Left lung (tissue), 10 donors: ENCODE measurements around the gene EPHA2. TPM values are rescaled to one million over a fixed set of nuclear protein-coding genes. Genes with fewer than 3 reads are reported as not detected.

Source experiments
- ATAC-seq: fragments of 200-7000 bp; cut with Tn5 transposase; one replicate; pipeline ENCODE4 v1.9.1; 2020; ENCODE audit warnings: moderate library complexity
- DNase-seq, 4 donors: peaks; one replicate each; pipeline ENCODE4 v3.0.0-alpha.2; 2013 to 2020
- H3K27ac ChIP-seq, 2 donors: fragments of 200-600 bp; sonication (generic) in 1 of 2; one replicate each; pipeline versions ENCODE4 v1.5.0 to v1.8.0; 2020 to 2021
- H3K27me3 ChIP-seq, 2 donors: fragments of 200-600 bp; sonication (generic) in 1 of 2; one replicate each; pipeline versions ENCODE4 v1.5.0 to v1.8.0; 2020 to 2021
- H3K36me3 ChIP-seq, 2 donors: fragments of 200-600 bp; sonication (generic) in 1 of 2; one replicate each; pipeline versions ENCODE4 v1.5.0 to v1.8.0; 2020 to 2021
- H3K4me1 ChIP-seq, 2 donors: fragments of 200-600 bp; one replicate each; pipeline ENCODE4 v1.8.0; 2021
- H3K4me3 ChIP-seq, 2 donors: fragments of 200-600 bp; sonication (generic) in 1 of 2; one replicate each; pipeline versions ENCODE4 v1.5.0 to v1.8.0; 2020 to 2021; ENCODE audit warnings: mild to moderate bottlenecking in 1 of 2
- H3K9me3 ChIP-seq, 2 donors: fragments of 200-600 bp; sonication (generic) in 1 of 2; one replicate each; pipeline versions ENCODE4 v1.5.0 to v1.8.0; 2020 to 2021
- intact Hi-C, 2 donors: fragments of 100-400 bp; cut with DNase I; formaldehyde crosslinking; loops; one replicate each; pipeline versions ENCODE4 v1.11.2 to v1.14.2; 2022
- polyA plus RNA-seq, 6 donors: library from polyadenylated mRNA; unstranded; fragments of 120-200 nt; gene quantifications; one replicate each; pipeline ENCODE4 v1.2.1, GENCODE V29; 2013; ENCODE audit not compliant: insufficient read length in 6 of 6
- total RNA-seq, 2 donors: library from RNA; stranded (reverse); fragmentation: NEBNext Ultra II Directional; extraction: Animal tissue kit (Norgen Biotek cat#: 25700); gene quantifications; one replicate each; pipeline ENCODE4 v1.2.1, GENCODE V29; 2021
- TF ChIP-seq, protein P1 (sequence below), 2 donors: fragments of 200-600 bp; sonication (generic) in 1 of 2; IDR thresholded peaks; one replicate each; pipeline versions ENCODE4 v1.5.0 to v1.8.0; 2021; ENCODE audit warnings: antibody characterized with exemption in 2 of 2
- donor health status: DM: no; HTN: yes; CAD: no.
- donor health status: DM: no; HTN: no; CAD: no.

The EPHA2 gene
- total and polyA plus RNA-seq, 8 donors = 12.6 to 62.6 (median 33.9) TPM

DNA sequence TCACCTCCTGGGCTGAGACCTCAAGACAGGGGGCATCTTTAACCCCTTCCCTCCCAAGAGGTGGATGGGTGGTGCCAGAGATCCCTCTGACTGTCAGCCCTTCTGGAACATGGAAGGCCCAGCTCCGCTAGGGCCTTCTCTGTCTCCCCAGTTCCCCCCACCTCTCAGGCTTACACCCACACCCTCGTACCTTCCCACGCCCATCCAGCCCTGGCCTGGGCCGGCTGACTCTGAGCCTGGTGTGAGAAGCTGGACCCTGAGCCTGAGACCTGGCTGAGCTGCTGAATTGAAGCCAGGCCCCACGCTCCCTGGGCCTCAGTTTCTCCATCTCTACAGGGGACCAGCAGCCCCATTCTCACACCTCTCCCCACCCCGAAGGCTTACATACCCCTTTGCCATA lies 5.4 kb downstream of the EPHA2 start:
- Histone ChIP-seq H3K27me3 (peaks cover 0 to 16% of the 10 kb centered on the region in 2 donors), H3K27ac (no peak overlapping the region), H3K9me3 (no peaks in the 10 kb centered on the region), H3K4me1 (peaks cover 47 to 74% of the 10 kb centered on the region in 2 donors), H3K36me3 (peaks cover 0 to 31% of the 10 kb centered on the region in 2 donors), H3K4me3 (no peak overlapping the region)
- intact Hi-C loops = no loop called here
- DNase-seq (no peak), ATAC-seq (no peak)
- TF ChIP-seq, protein P1, sequence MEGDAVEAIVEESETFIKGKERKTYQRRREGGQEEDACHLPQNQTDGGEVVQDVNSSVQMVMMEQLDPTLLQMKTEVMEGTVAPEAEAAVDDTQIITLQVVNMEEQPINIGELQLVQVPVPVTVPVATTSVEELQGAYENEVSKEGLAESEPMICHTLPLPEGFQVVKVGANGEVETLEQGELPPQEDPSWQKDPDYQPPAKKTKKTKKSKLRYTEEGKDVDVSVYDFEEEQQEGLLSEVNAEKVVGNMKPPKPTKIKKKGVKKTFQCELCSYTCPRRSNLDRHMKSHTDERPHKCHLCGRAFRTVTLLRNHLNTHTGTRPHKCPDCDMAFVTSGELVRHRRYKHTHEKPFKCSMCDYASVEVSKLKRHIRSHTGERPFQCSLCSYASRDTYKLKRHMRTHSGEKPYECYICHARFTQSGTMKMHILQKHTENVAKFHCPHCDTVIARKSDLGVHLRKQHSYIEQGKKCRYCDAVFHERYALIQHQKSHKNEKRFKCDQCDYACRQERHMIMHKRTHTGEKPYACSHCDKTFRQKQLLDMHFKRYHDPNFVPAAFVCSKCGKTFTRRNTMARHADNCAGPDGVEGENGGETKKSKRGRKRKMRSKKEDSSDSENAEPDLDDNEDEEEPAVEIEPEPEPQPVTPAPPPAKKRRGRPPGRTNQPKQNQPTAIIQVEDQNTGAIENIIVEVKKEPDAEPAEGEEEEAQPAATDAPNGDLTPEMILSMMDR (IDR thresholded peaks at IDR 0.05) = no peak

DNA sequence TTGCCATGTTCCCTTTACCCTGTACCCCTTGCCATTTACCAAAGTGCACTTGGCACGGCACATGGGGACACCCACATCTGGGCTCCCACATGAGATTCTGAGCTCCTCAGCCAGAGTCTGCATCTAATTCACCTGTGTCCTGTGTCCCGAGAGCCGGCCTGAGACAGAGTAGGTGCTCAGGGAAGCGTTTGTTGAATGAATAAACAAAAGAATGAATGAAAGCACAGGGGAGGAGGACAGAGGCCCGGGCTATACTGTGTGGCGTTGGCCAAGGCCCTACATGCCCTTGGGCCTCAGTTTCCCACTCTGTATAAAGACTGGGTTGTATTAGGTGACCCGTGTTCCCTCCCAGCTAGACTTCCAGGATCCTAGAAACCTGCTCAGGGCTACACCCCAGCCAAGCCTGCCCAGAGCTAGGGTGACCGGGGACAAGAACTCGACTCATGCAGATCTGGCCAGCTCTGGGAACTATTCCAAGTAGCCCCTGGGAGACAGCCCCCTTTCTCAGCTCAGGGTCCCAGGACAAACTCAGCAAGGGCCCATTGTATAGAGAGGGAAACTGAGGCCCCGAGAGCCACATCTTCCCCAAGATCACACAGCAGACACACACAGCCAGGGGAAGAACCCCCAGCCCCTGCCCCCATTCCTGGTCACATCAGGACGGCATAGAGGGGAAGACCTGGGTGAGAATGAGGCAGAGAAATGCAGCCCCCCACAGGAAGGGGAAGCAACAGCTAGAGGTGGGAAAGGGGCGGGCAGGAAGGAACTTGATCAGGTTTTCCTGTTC lies 6.0 kb downstream of the EPHA2 start:
- Histone ChIP-seq H3K4me1 (peaks cover 53 to 74% of the 10 kb centered on the region in 2 donors), H3K9me3 (no peaks in the 10 kb centered on the region), H3K36me3 (peaks cover 0 to 31% of the 10 kb centered on the region in 2 donors), H3K27ac (no peak overlapping the region), H3K4me3 (no peak overlapping the region), H3K27me3 (peaks cover 0 to 10% of the 10 kb centered on the region in 2 donors)
- ATAC-seq (no peak), DNase-seq (no peak)
- intact Hi-C loops = no loop called here
- TF ChIP-seq, protein P1 (IDR thresholded peaks at IDR 0.05) = no peak

GRCh38 chr1:16149146-16149545 lies 6.7 kb downstream of the EPHA2 start:
- no peak for DNase-seq
- H3K4me3 ChIP-seq = no peak overlapping the region
- intact Hi-C loops = no loop called here

GRCh38 chr1:16148329-16149092 lies 7.4 kb downstream of the EPHA2 start:
- Histone ChIP-seq H3K27ac (no peak overlapping the region), H3K4me1 (peaks cover 60 to 73% of the 10 kb centered on the region in 2 donors), H3K27me3 (no peaks in the 10 kb centered on the region), H3K9me3 (no peaks in the 10 kb centered on the region), H3K36me3 (peaks cover 0 to 31% of the 10 kb centered on the region in 2 donors), H3K4me3 (no peak overlapping the region)
- TF ChIP-seq, protein P1 (IDR thresholded peaks at IDR 0.05) = no peak
- intact Hi-C loops = no loop called here
- DNase-seq = no peak
- ATAC-seq = no peak

More at GRCh38 chr1:16149146-16149545, 6.7 kb downstream of the EPHA2 start:
- Histone ChIP-seq H3K36me3 (peaks cover 0 to 31% of the 10 kb centered on the region in 2 donors), H3K9me3 (no peaks in the 10 kb centered on the region), H3K27me3 (peaks cover 0 to 3% of the 10 kb centered on the region in 2 donors), H3K27ac (no peak overlapping the region), H3K4me1 (peaks cover 60 to 74% of the 10 kb centered on the region in 2 donors)
- ATAC-seq = no peak
- TF ChIP-seq, protein P1 (IDR thresholded peaks at IDR 0.05) = no peak
